Urinary bladder (tissue), 4 donors: ENCODE measurements around the gene KLHL35. TPM values are rescaled to one million over a fixed set of nuclear protein-coding genes. Genes with fewer than 3 reads are reported as not detected.

Experiments used
- DNase-seq: peaks from one replicate; pipeline ENCODE4 v3.0.0-alpha.2; 2015; ENCODE audit errors: extremely low spot score
- H3K27ac ChIP-seq: one replicate; pipeline ENCODE4 v1.5.1; 2013; ENCODE audit warnings: low read depth, mild to moderate bottlenecking, moderate library complexity
- H3K36me3 ChIP-seq: one replicate; pipeline ENCODE4 v1.6.1; 2013; ENCODE audit warnings: mild to moderate bottlenecking, moderate library complexity; ENCODE audit not compliant: insufficient read depth
- H3K4me1 ChIP-seq: one replicate; pipeline ENCODE4 v1.6.1; 2013; ENCODE audit warnings: mild to moderate bottlenecking, moderate library complexity; ENCODE audit not compliant: insufficient read depth
- H3K4me3 ChIP-seq: one replicate; pipeline ENCODE4 v1.5.1; 2013; ENCODE audit warnings: low read depth, low read length
- WGBS: extraction: QIAGEN DNeasy Blood & Tissue Kit; methylation state at CpG from one replicate; pipeline ENCODE4 v1.1.7; 2013; 5-methylcytosine and 5-hydroxymethylcytosine counted together
- polyA plus RNA-seq: library from polyadenylated mRNA; stranded (reverse); fragments of 200-250 nt; gene quantifications from one replicate; pipeline ENCODE4 v1.2.3, GENCODE V29; 2013
- total RNA-seq: library from RNA; depleted of rRNA; stranded (reverse); fragments of >200 nt; gene quantifications from one replicate; pipeline ENCODE4 v1.2.3, GENCODE V29; 2014
- donor health status: healthy with polysubstance abuse.
- donor health status: healthy.

KLHL35 gene
- total and polyA plus RNA-seq, 2 donors: 0.39 to 1.7 TPM

GRCh38 chr11:75440960-75441803, 8.2 kb upstream of the KLHL35 start:
- Histone ChIP-seq H3K36me3 (no peaks in the 10 kb centered on the region), H3K4me1 (no peaks in the 10 kb centered on the region), H3K4me3 (no peak overlapping the region), H3K27ac (no peak overlapping the region)
- 89% methylated on average over 27 of the region's 27 CpGs for WGBS
- no peak for DNase-seq

DNA sequence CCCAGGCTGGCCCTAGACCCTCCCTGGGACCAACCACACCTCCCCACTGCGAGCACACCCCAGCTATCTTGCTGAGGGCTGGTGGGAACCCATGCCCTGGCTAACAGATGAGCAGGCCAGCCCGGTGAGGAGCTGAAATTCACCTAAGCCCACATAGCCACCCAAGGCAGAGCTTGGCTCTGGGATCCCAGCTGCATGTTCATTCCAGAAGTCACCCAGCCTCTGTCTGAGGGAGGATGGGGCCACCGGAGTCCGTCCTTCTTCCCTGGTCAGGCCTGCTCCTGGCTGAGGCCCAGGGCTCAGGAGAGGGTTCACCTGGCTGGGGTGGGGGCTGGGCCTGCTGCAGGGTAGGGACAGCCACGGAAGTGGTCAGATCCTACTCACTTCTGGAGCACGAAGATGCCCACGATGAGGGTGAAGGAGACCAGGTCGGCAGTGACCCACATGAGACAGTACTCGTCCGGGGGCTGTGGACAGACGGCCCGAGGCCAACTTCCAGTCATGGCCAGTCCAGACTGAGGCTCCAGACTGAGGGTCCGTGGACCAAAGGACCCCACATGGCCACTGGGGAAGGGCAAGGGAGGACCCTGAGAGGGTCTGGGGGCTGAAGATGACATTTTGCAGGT, 6.6 kb upstream of the KLHL35 start:
- 85% methylated on average over 13 of the region's 13 CpGs for WGBS
- Histone ChIP-seq H3K4me3 (no peak overlapping the region), H3K4me1 (no peaks in the 10 kb centered on the region), H3K36me3 (no peaks in the 10 kb centered on the region), H3K27ac (no peak overlapping the region)
- DNase-seq: no peak

- WGBS: 71% methylated on average over 14 of the region's 14 CpGs
- no peaks in the 10 kb centered on the region for H3K4me1 ChIP-seq
- no peak overlapping the region for H3K4me3 ChIP-seq
- DNase-seq: no peak
- H3K27ac ChIP-seq: no peak overlapping the region
- H3K36me3 ChIP-seq: no peaks in the 10 kb centered on the region
Observed at GRCh38 chr11:75439026-75439425, 6.0 kb upstream of the KLHL35 start.

DNA sequence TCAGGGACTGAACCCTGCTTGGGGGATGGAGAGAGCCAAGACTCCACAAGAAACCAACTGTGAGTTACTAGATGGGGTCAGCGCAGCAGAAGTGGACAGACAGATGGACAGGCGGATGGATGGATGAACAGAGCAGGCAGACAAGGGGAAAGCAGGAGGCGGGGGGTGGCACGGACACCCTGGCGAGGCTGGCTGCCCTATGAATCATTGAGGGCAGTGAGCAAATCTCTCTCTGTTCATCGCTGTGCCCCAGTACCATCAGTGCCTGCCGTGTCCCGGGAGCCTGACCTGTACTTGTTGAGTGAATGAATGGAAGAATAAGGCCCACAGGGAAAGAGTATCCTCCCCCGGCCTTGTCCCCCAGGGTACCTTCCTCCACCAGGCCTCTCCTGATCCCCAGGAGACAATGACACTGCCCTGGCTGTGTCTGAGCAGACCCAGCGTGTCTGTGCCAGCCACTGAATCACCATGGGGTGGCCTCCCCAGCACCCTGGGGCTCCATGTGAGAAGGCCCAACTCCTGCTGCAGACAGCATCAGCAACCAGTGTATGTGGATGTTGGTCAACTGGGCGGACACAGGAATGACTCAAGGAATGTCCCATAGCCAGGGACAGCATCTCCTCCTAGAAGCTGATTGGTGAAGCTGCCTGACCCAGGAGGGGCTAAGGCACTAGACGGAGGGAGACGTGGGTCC, 5.1 kb upstream of the KLHL35 start:
- H3K27ac ChIP-seq: no peak overlapping the region
- WGBS: 93% methylated on average over 13 of the region's 13 CpGs
- H3K4me1 ChIP-seq: no peaks in the 10 kb centered on the region
- DNase-seq: no peak
- H3K36me3 ChIP-seq: no peaks in the 10 kb centered on the region
- H3K4me3 ChIP-seq: no peak overlapping the region

- DNase-seq: no peak
- WGBS: 93% methylated on average over 9 of the region's 9 CpGs
- no peak overlapping the region for H3K4me3 ChIP-seq
- H3K4me1 ChIP-seq: no peaks in the 10 kb centered on the region
- H3K27ac ChIP-seq: no peak overlapping the region
- H3K36me3 ChIP-seq: no peaks in the 10 kb centered on the region
Observed at GRCh38 chr11:75436806-75437205, 3.8 kb upstream of the KLHL35 start.

GRCh38 chr11:75435571-75435925, 2.5 kb upstream of the KLHL35 start:
- 93% methylated on average over 9 of the region's 9 CpGs for WGBS
- DNase-seq: no peak
- no peak overlapping the region for H3K4me3 ChIP-seq
- H3K36me3 ChIP-seq: no peaks in the 10 kb centered on the region
- H3K27ac ChIP-seq: no peak overlapping the region
- H3K4me1 ChIP-seq: no peaks in the 10 kb centered on the region

GRCh38 chr11:75434886-75435570, 2.0 kb upstream of the KLHL35 start:
- no peak for DNase-seq
- Histone ChIP-seq H3K36me3 (no peaks in the 10 kb centered on the region), H3K4me3 (no peak overlapping the region), H3K4me1 (no peaks in the 10 kb centered on the region), H3K27ac (no peak overlapping the region)
- 92% methylated on average over 12 of the region's 12 CpGs for WGBS

GRCh38 chr11:75434051-75434450, 1.0 kb upstream of the KLHL35 start:
- DNase-seq: no peak
- Histone ChIP-seq H3K4me3 (no peak overlapping the region), H3K36me3 (no peaks in the 10 kb centered on the region), H3K27ac (no peak overlapping the region), H3K4me1 (no peaks in the 10 kb centered on the region)
- 93% methylated on average over 4 of the region's 4 CpGs for WGBS

DNA sequence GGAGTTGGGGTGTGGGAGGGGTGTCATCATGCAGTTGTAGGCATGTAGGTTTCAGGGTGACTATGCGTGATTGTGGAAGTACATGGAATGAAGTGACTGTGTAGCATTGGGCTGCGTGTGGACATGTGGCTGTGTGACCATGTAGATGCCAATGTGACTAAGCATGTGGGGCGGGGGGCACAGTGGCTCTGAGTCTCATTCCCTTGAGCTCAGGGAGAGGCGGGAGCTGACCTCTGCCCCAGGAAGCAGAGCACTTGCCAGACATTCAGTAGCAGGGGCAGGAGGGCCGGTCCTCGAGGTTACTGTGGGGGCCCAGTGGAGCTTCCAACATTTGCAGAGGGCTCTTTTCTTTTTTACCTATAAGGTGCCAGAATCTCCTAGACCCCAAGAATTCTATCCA, 440 bp upstream of the KLHL35 start:
- WGBS: 75% methylated on average over 6 of the region's 6 CpGs
- Histone ChIP-seq H3K27ac (no peak overlapping the region), H3K4me3 (no peak overlapping the region), H3K4me1 (no peaks in the 10 kb centered on the region), H3K36me3 (no peaks in the 10 kb centered on the region)
- DNase-seq: no peak

- 56% methylated on average over 16 of the region's 16 CpGs for WGBS
Observed at GRCh38 chr11:75431533-75432525, 1.2 kb downstream of the KLHL35 start.

DNA sequence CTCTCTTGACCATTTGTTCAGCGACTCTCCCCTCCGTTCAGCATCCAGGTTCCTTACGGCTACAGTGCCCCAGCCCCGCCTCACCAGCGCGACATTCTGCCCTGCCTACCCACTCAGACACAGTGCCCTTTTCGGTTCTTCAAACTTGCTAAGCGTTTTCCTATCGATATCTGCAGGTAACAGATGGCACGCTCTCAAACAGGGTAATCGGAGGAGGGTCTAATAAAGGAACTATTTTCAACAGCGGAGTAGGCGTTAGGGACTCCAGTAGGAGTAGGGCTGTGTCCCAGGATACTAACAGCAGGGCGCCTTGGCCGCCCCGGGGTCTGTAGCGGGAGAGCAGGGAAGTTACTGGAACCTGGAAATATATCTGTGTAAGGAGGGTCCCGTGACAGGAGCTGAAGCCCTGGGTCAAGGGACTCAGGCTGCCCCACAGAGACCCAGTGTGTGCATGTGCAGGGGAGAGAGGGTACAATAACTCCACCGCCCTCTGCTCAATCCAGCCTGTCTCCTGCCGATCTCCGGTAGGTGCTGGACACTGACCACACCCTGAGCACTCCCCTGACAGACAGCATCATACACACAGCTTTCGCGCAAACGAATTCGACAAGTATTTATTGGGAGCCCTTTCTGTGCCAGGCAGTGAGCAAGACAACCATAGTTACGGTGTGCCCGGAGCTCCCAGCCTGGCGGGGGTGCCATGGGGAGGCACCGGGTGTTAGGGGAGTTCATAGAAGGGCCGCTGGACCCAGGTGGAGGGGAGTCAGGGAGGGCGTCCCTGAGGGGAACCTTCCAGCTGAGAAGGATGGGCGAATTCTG, 2.1 kb downstream of the KLHL35 start:
- no peak for DNase-seq
- WGBS: 30% methylated on average over 32 of the region's 32 CpGs
- no peak overlapping the region for H3K27ac ChIP-seq

More at GRCh38 chr11:75431533-75432525, 1.2 kb downstream of the KLHL35 start:
- no peaks in the 10 kb centered on the region for H3K36me3 ChIP-seq
- no peaks in the 10 kb centered on the region for H3K4me1 ChIP-seq
- no peak for DNase-seq
- no peak overlapping the region for H3K27ac ChIP-seq
- no peak overlapping the region for H3K4me3 ChIP-seq

More for the DNA sequence above, 2.1 kb downstream of the KLHL35 start:
- H3K4me3 ChIP-seq: no peak overlapping the region
- H3K4me1 ChIP-seq: no peaks in the 10 kb centered on the region
- no peaks in the 10 kb centered on the region for H3K36me3 ChIP-seq
